Mesendoderm (in vitro differentiated cells): ENCODE measurements around the gene FAM83C.

ENCODE experiments used
- DNase-seq: peaks from one replicate; pipeline ENCODE4 v3.0.0; 2013
- H2AK5ac ChIP-seq: 2 replicates; pipeline ENCODE4 v1.6.1; 2013; ENCODE audit warnings: low read length, inconsistent platforms
- H2BK120ac ChIP-seq: 2 replicates; pipeline ENCODE4 v1.6.1; 2013; ENCODE audit warnings: low read depth, mild to moderate bottlenecking, low read length, moderate library complexity, mixed read lengths
- H2BK15ac ChIP-seq: replicated peaks from 2 replicates; pipeline ENCODE4 v1.6.1; 2013; ENCODE audit warnings: low read depth, mild to moderate bottlenecking, moderate library complexity
- H2BK5ac ChIP-seq: 2 replicates; pipeline ENCODE4 v1.6.1; 2013; ENCODE audit warnings: low read length, inconsistent platforms
- H3K18ac ChIP-seq: 2 replicates; pipeline ENCODE4 v1.6.1; 2013; ENCODE audit warnings: mild to moderate bottlenecking, low read length, mixed read lengths
- H3K23ac ChIP-seq: one replicate; pipeline ENCODE4 v1.6.1; 2013; ENCODE audit warnings: low read length
- H3K27ac ChIP-seq: 2 replicates; pipeline ENCODE4 v1.5.1; 2013; ENCODE audit warnings: low read depth, mild to moderate bottlenecking, inconsistent platforms, low read length, moderate library complexity
- H3K27me3 ChIP-seq: 2 replicates; pipeline ENCODE4 v1.6.1; 2013; ENCODE audit warnings: low read length, control low read depth, mild to moderate bottlenecking, inconsistent platforms; ENCODE audit not compliant: insufficient read depth, poor library complexity
- H3K36me3 ChIP-seq: 2 replicates; pipeline ENCODE4 v1.6.1; 2013; ENCODE audit warnings: low read length, inconsistent platforms; ENCODE audit not compliant: control insufficient read depth, insufficient read depth
- H3K4ac ChIP-seq: one replicate; pipeline ENCODE4 v1.6.1; 2013; ENCODE audit warnings: low read depth, mild to moderate bottlenecking, low read length, moderate library complexity
- H3K4me1 ChIP-seq: 2 replicates; pipeline ENCODE4 v1.6.1; 2013; ENCODE audit warnings: low read depth, low read length, inconsistent platforms; ENCODE audit not compliant: control insufficient read depth
- H3K4me2 ChIP-seq: 2 replicates; pipeline ENCODE4 v1.6.1; 2013; ENCODE audit warnings: low read length
- H3K4me3 ChIP-seq: 2 replicates; pipeline ENCODE4 v1.5.1; 2013; ENCODE audit warnings: mild to moderate bottlenecking, low read length
- H3K56ac ChIP-seq: one replicate; pipeline ENCODE4 v1.6.1; 2013; ENCODE audit warnings: low read length
- H3K79me1 ChIP-seq: 2 replicates; pipeline ENCODE4 v1.6.1; 2013; ENCODE audit warnings: low read length, inconsistent platforms
- H3K79me2 ChIP-seq: 2 replicates; pipeline ENCODE4 v1.6.1; 2013; ENCODE audit warnings: mild to moderate bottlenecking, low read length; ENCODE audit not compliant: control insufficient read depth, insufficient read depth
- H3K9ac ChIP-seq: 2 replicates; pipeline ENCODE4 v1.6.1; 2013; ENCODE audit warnings: low read length, inconsistent platforms
- H4K5ac ChIP-seq: one replicate; pipeline ENCODE4 v1.6.1; 2013; ENCODE audit warnings: low read length
- H4K8ac ChIP-seq: one replicate; pipeline ENCODE4 v1.6.1; 2013; ENCODE audit warnings: low read depth, mild to moderate bottlenecking, control low read depth, low read length, moderate library complexity
- WGBS: extraction: QIAGEN DNeasy Blood & Tissue Kit; methylation state at CpG from one replicate; pipeline ENCODE4 v1.1.7; 2013; ENCODE audit warnings: low lambda C conversion rate, missing lambda C conversion rate; ENCODE audit not compliant: insufficient coverage; ENCODE audit errors: extremely low coverage; 5-methylcytosine and 5-hydroxymethylcytosine counted together

The FAM83C gene

GRCh38 chr20:35294293-35294685, 2.1 kb upstream of the FAM83C start:
- no peak overlapping the region for H2AK5ac ChIP-seq
- no peak overlapping the region for H3K4ac ChIP-seq
- no peak overlapping the region for H3K4me3 ChIP-seq
- no peaks in the 10 kb centered on the region for H3K79me2 ChIP-seq
- no peak overlapping the region for H2BK5ac ChIP-seq
- no peaks in the 10 kb centered on the region for H3K27me3 ChIP-seq
- no peak overlapping the region for H2BK15ac ChIP-seq
- H3K4me2 ChIP-seq: no peak overlapping the region
- H3K9ac ChIP-seq: no peak overlapping the region
- no peak overlapping the region for H2BK120ac ChIP-seq
- WGBS: no CpG with 5 or more reads among the region's 5 CpGs
- H3K36me3 ChIP-seq: no peaks in the 10 kb centered on the region
- H3K79me1 ChIP-seq: no peaks in the 10 kb centered on the region
- H3K56ac ChIP-seq: no peak overlapping the region
- H4K5ac ChIP-seq: no peak overlapping the region
- no peaks in the 10 kb centered on the region for H3K4me1 ChIP-seq
- H3K18ac ChIP-seq: no peak overlapping the region
- DNase-seq: no peak
- H3K27ac ChIP-seq: no peak overlapping the region
- H3K23ac ChIP-seq: no peak overlapping the region
- no peak overlapping the region for H4K8ac ChIP-seq

- Histone ChIP-seq H3K18ac (no peak overlapping the region), H3K36me3 (no peaks in the 10 kb centered on the region), H3K23ac (no peak overlapping the region), H3K4me1 (no peaks in the 10 kb centered on the region), H3K27me3 (no peaks in the 10 kb centered on the region), H3K79me1 (no peaks in the 10 kb centered on the region), H3K56ac (no peak overlapping the region), H2BK15ac (no peak overlapping the region), H4K5ac (no peak overlapping the region), H3K4ac (no peak overlapping the region), H3K4me3 (no peak overlapping the region), H3K79me2 (no peaks in the 10 kb centered on the region), H2BK5ac (no peak overlapping the region), H3K27ac (no peak overlapping the region), H2BK120ac (no peak overlapping the region), H3K4me2 (no peak overlapping the region), H2AK5ac (no peak overlapping the region), H4K8ac (no peak overlapping the region), H3K9ac (no peak overlapping the region)
- DNase-seq: no peak
- no CpG with 5 or more reads among the region's 19 CpGs for WGBS
Observed at GRCh38 chr20:35293303-35294292, 1.4 kb upstream of the FAM83C start.

- H4K5ac ChIP-seq: no peak overlapping the region
- no peak for DNase-seq
- H2BK15ac ChIP-seq: no peak overlapping the region
- no peak overlapping the region for H3K18ac ChIP-seq
- H2AK5ac ChIP-seq: no peak overlapping the region
- no peak overlapping the region for H2BK120ac ChIP-seq
- no peaks in the 10 kb centered on the region for H3K27me3 ChIP-seq
- no peak overlapping the region for H3K23ac ChIP-seq
- H3K79me1 ChIP-seq: no peaks in the 10 kb centered on the region
- no CpG with 5 or more reads among the region's 23 CpGs for WGBS
- H2BK5ac ChIP-seq: no peak overlapping the region
- no peak overlapping the region for H3K27ac ChIP-seq
- no peak overlapping the region for H3K4me2 ChIP-seq
- H3K4ac ChIP-seq: no peak overlapping the region
- no peak overlapping the region for H3K9ac ChIP-seq
- H3K4me3 ChIP-seq: no peak overlapping the region
- no peak overlapping the region for H3K56ac ChIP-seq
- H3K4me1 ChIP-seq: no peaks in the 10 kb centered on the region
- no peaks in the 10 kb centered on the region for H3K36me3 ChIP-seq
- H4K8ac ChIP-seq: no peak overlapping the region
- no peaks in the 10 kb centered on the region for H3K79me2 ChIP-seq
Observed at GRCh38 chr20:35292504-35293285, 470 bp upstream of the FAM83C start.

GRCh38 chr20:35290887-35291417, 1.3 kb downstream of the FAM83C start:
- no peak overlapping the region for H2AK5ac ChIP-seq
- no peak overlapping the region for H3K27ac ChIP-seq
- no peak overlapping the region for H3K4me2 ChIP-seq
- no peak overlapping the region for H3K4me3 ChIP-seq
- no peak overlapping the region for H3K18ac ChIP-seq
- no peak overlapping the region for H4K8ac ChIP-seq
- H4K5ac ChIP-seq: no peak overlapping the region
- no peak overlapping the region for H3K4ac ChIP-seq
- no peak overlapping the region for H2BK5ac ChIP-seq
- no peaks in the 10 kb centered on the region for H3K27me3 ChIP-seq
- no peak overlapping the region for H3K23ac ChIP-seq
- H3K36me3 ChIP-seq: no peaks in the 10 kb centered on the region
- no peaks in the 10 kb centered on the region for H3K4me1 ChIP-seq
- no peak overlapping the region for H3K9ac ChIP-seq
- no peak overlapping the region for H2BK120ac ChIP-seq
- DNase-seq: no peak
- no peak overlapping the region for H3K56ac ChIP-seq
- no peaks in the 10 kb centered on the region for H3K79me1 ChIP-seq
- no peaks in the 10 kb centered on the region for H3K79me2 ChIP-seq
- H2BK15ac ChIP-seq: no peak overlapping the region
- WGBS: no CpG with 5 or more reads among the region's 7 CpGs

GRCh38 chr20:35290186-35290886, 1.9 kb downstream of the FAM83C start:
- H2BK5ac ChIP-seq: no peak overlapping the region
- no peak overlapping the region for H4K8ac ChIP-seq
- no peak for DNase-seq
- H3K36me3 ChIP-seq: no peaks in the 10 kb centered on the region
- no peak overlapping the region for H2BK15ac ChIP-seq
- no peak overlapping the region for H3K4me2 ChIP-seq
- H3K9ac ChIP-seq: no peak overlapping the region
- no peaks in the 10 kb centered on the region for H3K79me2 ChIP-seq
- H3K56ac ChIP-seq: no peak overlapping the region
- no peak overlapping the region for H3K4me3 ChIP-seq
- no peak overlapping the region for H3K18ac ChIP-seq
- no peak overlapping the region for H4K5ac ChIP-seq
- H3K4ac ChIP-seq: no peak overlapping the region
- H2AK5ac ChIP-seq: no peak overlapping the region
- no CpG with 5 or more reads among the region's 7 CpGs for WGBS
- H2BK120ac ChIP-seq: no peak overlapping the region
- no peak overlapping the region for H3K23ac ChIP-seq
- H3K27me3 ChIP-seq: no peaks in the 10 kb centered on the region
- no peaks in the 10 kb centered on the region for H3K79me1 ChIP-seq
- no peaks in the 10 kb centered on the region for H3K4me1 ChIP-seq
- H3K27ac ChIP-seq: no peak overlapping the region
